Endothelial cell of umbilical vein (primary cell): ENCODE measurements around the gene S100A5.

ENCODE experiments used
- CTCF ChIP-seq, 2 donors: IDR thresholded peaks; 1 replicate in 1 of 2; 2 replicates in 1 of 2; pipeline ENCODE4 v1.5.1; 2011; ENCODE audit warnings: low read length in 2 of 2, mild to moderate bottlenecking in 2 of 2, moderate library complexity in 2 of 2, control low read depth in 1 of 2, inconsistent platforms in 1 of 2, low read depth in 1 of 2; ENCODE audit not compliant: insufficient read depth in 1 of 2; ENCODE audit errors: extremely low read depth in 1 of 2
- EZH2 ChIP-seq: IDR thresholded peaks from 2 replicates; pipeline ENCODE4 v1.6.1; 2012; ENCODE audit warnings: borderline replicate concordance, low read depth, mild to moderate bottlenecking, moderate library complexity, low read length, inconsistent platforms; ENCODE audit not compliant: severe bottlenecking
- FOS ChIP-seq: IDR thresholded peaks from 2 replicates; pipeline ENCODE4 v1.6.1; 2011; ENCODE audit warnings: mild to moderate bottlenecking, low read length, moderate library complexity, borderline replicate concordance; ENCODE audit not compliant: insufficient read depth
- JUN ChIP-seq: IDR thresholded peaks from 2 replicates; pipeline ENCODE4 v1.6.1; 2011; ENCODE audit warnings: borderline replicate concordance, low read depth; ENCODE audit not compliant: insufficient read length, insufficient read depth
- MAX ChIP-seq: IDR thresholded peaks from 2 replicates; pipeline ENCODE4 v1.6.1; 2011; ENCODE audit not compliant: insufficient read depth, insufficient read length
- MYC ChIP-seq: IDR thresholded peaks from one replicate; pipeline ENCODE4 v1.6.1; 2011; ENCODE audit warnings: mild to moderate bottlenecking, low read depth, low read length
- POLR2A ChIP-seq: IDR thresholded peaks from 2 replicates; pipeline ENCODE4 v1.6.1; 2012; ENCODE audit warnings: low read depth, mild to moderate bottlenecking, control low read depth, low read length

- TF ChIP-seq MYC: no peak
- TF ChIP-seq CTCF (IDR thresholded peaks at IDR 0.05; ENCODE audit: extremely low read depth in 1 of 2, insufficient read depth in 1 of 2, low read depth in 1 of 2, low read length in 2 of 2): no peak
- no peak for TF ChIP-seq EZH2
- no peak for TF ChIP-seq POLR2A
- TF ChIP-seq FOS: no peak
- TF ChIP-seq JUN: no peak
- no peak for TF ChIP-seq MAX
Measured at GRCh38 chr1:153563991-153564390, 23.3 kb upstream of the S100A5 start.
